Measurements from ENCODE around the gene RIN3.

RIN3 gene

GRCh38 chr14:92570674-92571262 is 57.2 kb downstream of the RIN3 start:
- DNase-seq: no peak
- TF ChIP-seq EZH2 (optimal IDR thresholded peaks at IDR 0.05; ENCODE audit: low read depth, low read length) (no peak), EZH2phosphoT487 (IDR thresholded peaks at IDR 0.05; ENCODE audit: low read length) (no peak), CTCF (IDR thresholded peaks at IDR 0.05; ENCODE audit: low read length) (no peak)
- Histone ChIP-seq H3K4me1 (ENCODE audit: low read length) (peaks cover 21% of the 10 kb centered on the region), H3K36me3 (replicated peaks; ENCODE audit: insufficient read depth, low read length) (no peaks in the 10 kb centered on the region), H3K9me3 (replicated peaks; ENCODE audit: insufficient read depth, low read length) (no peaks in the 10 kb centered on the region), H3K9me2 (replicated peaks; ENCODE audit: insufficient read depth, low read length) (no peaks in the 10 kb centered on the region), H3K27me3 (replicated peaks; ENCODE audit: insufficient read depth, low read length) (no peaks in the 10 kb centered on the region), H3K79me2 (ENCODE audit: low read length) (no peaks in the 10 kb centered on the region), H3K9ac (ENCODE audit: low read length) (no peak overlapping the region), H2AFZ (ENCODE audit: low read length) (no peak overlapping the region), H3K27ac (ENCODE audit: low read length) (no peak overlapping the region), H3K4me3 (ENCODE audit: low read length) (no peak overlapping the region), H4K20me1 (ENCODE audit: insufficient read depth, low read length) (no peaks in the 10 kb centered on the region), H3F3A (ENCODE audit: insufficient read depth, low read length) (peaks cover 15% of the 10 kb centered on the region), H3K4me2 (ENCODE audit: low read depth, low read length) (no peak overlapping the region)

GRCh38 chr14:92572050-92572449 is 58.5 kb downstream of the RIN3 start:
- Histone ChIP-seq H3K27ac (ENCODE audit: low read length) (no peak overlapping the region), H3K9me3 (replicated peaks; ENCODE audit: insufficient read depth, low read length) (no peaks in the 10 kb centered on the region), H3F3A (ENCODE audit: insufficient read depth, low read length) (peaks cover 15% of the 10 kb centered on the region), H3K4me3 (ENCODE audit: low read length) (no peak overlapping the region), H2AFZ (ENCODE audit: low read length) (no peak overlapping the region), H3K4me1 (ENCODE audit: low read length) (peaks cover 29% of the 10 kb centered on the region), H3K27me3 (replicated peaks; ENCODE audit: insufficient read depth, low read length) (no peaks in the 10 kb centered on the region), H3K79me2 (ENCODE audit: low read length) (no peaks in the 10 kb centered on the region), H3K4me2 (ENCODE audit: low read depth, low read length) (no peak overlapping the region), H4K20me1 (ENCODE audit: insufficient read depth, low read length) (no peaks in the 10 kb centered on the region), H3K36me3 (replicated peaks; ENCODE audit: insufficient read depth, low read length) (no peaks in the 10 kb centered on the region), H3K9me2 (replicated peaks; ENCODE audit: insufficient read depth, low read length) (no peaks in the 10 kb centered on the region), H3K9ac (ENCODE audit: low read length) (no peak overlapping the region)
- DNase-seq: no peak
- TF ChIP-seq CTCF (IDR thresholded peaks at IDR 0.05; ENCODE audit: low read length): no peak
- TF ChIP-seq EZH2phosphoT487 (IDR thresholded peaks at IDR 0.05; ENCODE audit: low read length): no peak
- no peak for TF ChIP-seq EZH2 (optimal IDR thresholded peaks at IDR 0.05; ENCODE audit: low read depth, low read length)

GRCh38 chr14:92573761-92574498 is 60.3 kb downstream of the RIN3 start:
- no peak overlapping the region for H3K4me2 ChIP-seq (ENCODE audit: low read depth, low read length)

More at GRCh38 chr14:92573761-92574498, 60.3 kb downstream of the RIN3 start:
- no peaks in the 10 kb centered on the region for H3K27me3 ChIP-seq (replicated peaks; ENCODE audit: insufficient read depth, low read length)
- H3K9me3 ChIP-seq (replicated peaks; ENCODE audit: insufficient read depth, low read length): no peaks in the 10 kb centered on the region
- no peak for DNase-seq
- no peaks in the 10 kb centered on the region for H3K36me3 ChIP-seq (replicated peaks; ENCODE audit: insufficient read depth, low read length)
- no peak overlapping the region for H3K27ac ChIP-seq (ENCODE audit: low read length)
- H3K4me1 ChIP-seq (ENCODE audit: low read length): peaks cover 30% of the 10 kb centered on the region
- H4K20me1 ChIP-seq (ENCODE audit: insufficient read depth, low read length): no peaks in the 10 kb centered on the region
- H2AFZ ChIP-seq (ENCODE audit: low read length): no peak overlapping the region
- H3F3A ChIP-seq (ENCODE audit: insufficient read depth, low read length): peaks cover 18% of the 10 kb centered on the region
- no peak overlapping the region for H3K4me3 ChIP-seq (ENCODE audit: low read length)
- no peaks in the 10 kb centered on the region for H3K9me2 ChIP-seq (replicated peaks; ENCODE audit: insufficient read depth, low read length)
- TF ChIP-seq EZH2 (optimal IDR thresholded peaks at IDR 0.05; ENCODE audit: low read depth, low read length) (no peak), CTCF (IDR thresholded peaks at IDR 0.05; ENCODE audit: low read length) (no peak), EZH2phosphoT487 (IDR thresholded peaks at IDR 0.05; ENCODE audit: low read length) (no peak)
- H3K79me2 ChIP-seq (ENCODE audit: low read length): no peaks in the 10 kb centered on the region
- H3K9ac ChIP-seq (ENCODE audit: low read length): no peak overlapping the region
